ENCODE measurements around the gene MDK.

GRCh38 chr11:46420513-46420912, 39.0 kb downstream of the MDK start:
- TF ChIP-seq ZBTB33 (IDR thresholded peaks at IDR 0.05) (no peak), MAX (IDR thresholded peaks at IDR 0.05) (no peak), CTCF (IDR thresholded peaks at IDR 0.05; ENCODE audit: low read depth, low read length, missing input control) (no peak), GABPA (IDR thresholded peaks at IDR 0.05 in 1 of 2, conservative IDR thresholded peaks at IDR 0.05 in 1 of 2) (no peak), REST (IDR thresholded peaks at IDR 0.05) (no peak)
